Ovary (tissue), 9 donors: ENCODE measurements around the gene CAMTA1. TPM values are rescaled to one million over a fixed set of nuclear protein-coding genes. Genes with fewer than 3 reads are reported as not detected.
"Not testable (repeated sequence)": the region's sequence is repeated elsewhere in the genome, so short reads cannot be mapped to it uniquely, and the experiment has no call there.

Experiments
- DNase-seq, 5 donors: peaks; one replicate each; pipeline ENCODE4 v3.0.0-alpha.2; 2019 to 2020
- H3K27ac ChIP-seq, 2 donors: fragments of 200-600 bp; one replicate each; pipeline versions ENCODE4 v1.5.1 to v1.8.0; 2019 to 2022
- H3K27me3 ChIP-seq: fragments of 200-600 bp; one replicate; pipeline ENCODE4 v1.8.0; 2022
- H3K36me3 ChIP-seq: fragments of 200-600 bp; sonication (generic); one replicate; pipeline ENCODE4 v1.5.1; 2019
- H3K4me1 ChIP-seq: one replicate; pipeline ENCODE4 v1.8.1; 2013; ENCODE audit warnings: mild to moderate bottlenecking, moderate library complexity; ENCODE audit not compliant: insufficient read depth
- H3K4me3 ChIP-seq: fragments of 200-600 bp; sonication (generic); one replicate; pipeline ENCODE4 v1.5.1; 2017
- H3K9me3 ChIP-seq, 2 donors: fragments of 200-600 bp in 1 of 2; sonication (generic) in 1 of 2; one replicate each; pipeline versions ENCODE4 v1.5.1 to v1.8.1; 2013 to 2019; ENCODE audit warnings: mild to moderate bottlenecking in 1 of 2, moderate library complexity in 1 of 2
- EP300 ChIP-seq: sonication (generic); formaldehyde crosslinking; IDR thresholded peaks from one replicate; pipeline ENCODE4 v1.6.1; 2017; ENCODE audit warnings: antibody characterized with exemption
- POLR2A ChIP-seq: fragments of 450-650 bp; IDR thresholded peaks from one replicate; pipeline ENCODE4 v1.6.1; 2017; ENCODE audit warnings: antibody characterized with exemption, mild to moderate bottlenecking, moderate library complexity
- WGBS, 3 donors: extraction: QIAGEN DNeasy Blood & Tissue Kit in 1 of 3; methylation state at CpG; one replicate each; pipeline versions ENCODE4 v1.1.5 to v1.1.7; 2013 to 2017; 5-methylcytosine and 5-hydroxymethylcytosine counted together
- intact Hi-C, 4 donors: fragments of 100-400 bp; cut with DNase I; formaldehyde crosslinking; loops; one replicate each; pipeline versions ENCODE4 v1.11.0 to v1.15.1; 2022 to 2023
- polyA plus RNA-seq, 2 donors: library from polyadenylated mRNA; stranded (reverse); fragments of 200-250 nt in 1 of 2; fragments of 350-450 nt in 1 of 2; fragmentation: Illumina TruSeq in 1 of 2; extraction: RNeasy Lipid Tissue Mini Kit (QIAGEN cat#74804) in 1 of 2; gene quantifications; one replicate each; pipeline ENCODE4 v1.2.3, GENCODE V29; 2013 to 2014
- total RNA-seq, 7 donors: library from RNA; depleted of rRNA in 2 of 7; stranded (reverse); fragments of >200 nt in 2 of 7; fragmentation: NEBNext Ultra II Directional in 3 of 7; extraction: Animal tissue kit (Norgen Biotek cat#: 25700) in 3 of 7; gene quantifications; one replicate each; pipeline versions ENCODE4 v1.1.0 to v1.2.4, GENCODE V29; 2016 to 2023
- TF ChIP-seq, protein P1 (sequence below), 3 donors: fragments of 450-650 bp in 2 of 3; fragments of 200-600 bp in 1 of 3; IDR thresholded peaks; one replicate each; pipeline versions ENCODE4 v1.5.1 to v1.8.0; 2016 to 2022; ENCODE audit warnings: antibody characterized with exemption in 3 of 3, mild to moderate bottlenecking in 1 of 3
- donor health status: DM: no; HTN: no; CAD: no; lungs with moderate emphysema.
- donor health status: DM: no; HTN: no; CAD: no.
- donor health status: Bipolar disorder and iron deficiency.
- donor health status: DM: yes; HTN: yes; CAD: no.
- donor health status: DM: no; HTN: no; CAD: no.
- donor health status: DM: yes; HTN: yes; CAD: no.

Gene CAMTA1
- total and polyA plus RNA-seq, 9 donors: 51.1 to 150 (median 67.4) TPM

DNA sequence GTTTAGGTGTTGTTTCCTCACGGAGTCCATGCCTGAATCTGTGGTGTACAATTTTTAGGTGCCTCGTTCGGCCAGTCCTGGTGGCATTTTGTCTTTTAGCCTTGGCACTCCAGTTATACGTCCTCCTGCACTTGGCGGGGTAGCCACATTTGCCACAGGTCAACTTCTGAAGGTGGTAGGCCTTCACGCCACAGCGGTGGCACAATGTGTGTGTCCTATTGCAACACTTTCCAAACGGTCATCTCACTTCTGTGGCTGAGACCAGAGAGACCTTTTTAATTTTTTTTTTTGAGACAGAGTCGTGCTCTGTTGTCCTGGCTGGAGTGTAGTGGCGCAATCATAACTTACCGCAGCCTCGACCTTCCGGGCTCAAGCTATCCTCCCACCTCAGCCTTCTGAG lies 49.1 kb downstream of the CAMTA1 start:
- Histone ChIP-seq H3K4me3 (no peak overlapping the region), H3K9me3 (no peaks in the 10 kb centered on the region), H3K36me3 (no peaks in the 10 kb centered on the region), H3K4me1 (peaks cover 4% of the 10 kb centered on the region), H3K27me3 (no peaks in the 10 kb centered on the region), H3K27ac (no peak overlapping the region)
- WGBS, 3 donors: 93 to 96% (median 96%) methylated on average over 13 of the region's 13 CpGs
- no peak for DNase-seq
- intact Hi-C loops: no loop called here
- TF ChIP-seq, protein P1, sequence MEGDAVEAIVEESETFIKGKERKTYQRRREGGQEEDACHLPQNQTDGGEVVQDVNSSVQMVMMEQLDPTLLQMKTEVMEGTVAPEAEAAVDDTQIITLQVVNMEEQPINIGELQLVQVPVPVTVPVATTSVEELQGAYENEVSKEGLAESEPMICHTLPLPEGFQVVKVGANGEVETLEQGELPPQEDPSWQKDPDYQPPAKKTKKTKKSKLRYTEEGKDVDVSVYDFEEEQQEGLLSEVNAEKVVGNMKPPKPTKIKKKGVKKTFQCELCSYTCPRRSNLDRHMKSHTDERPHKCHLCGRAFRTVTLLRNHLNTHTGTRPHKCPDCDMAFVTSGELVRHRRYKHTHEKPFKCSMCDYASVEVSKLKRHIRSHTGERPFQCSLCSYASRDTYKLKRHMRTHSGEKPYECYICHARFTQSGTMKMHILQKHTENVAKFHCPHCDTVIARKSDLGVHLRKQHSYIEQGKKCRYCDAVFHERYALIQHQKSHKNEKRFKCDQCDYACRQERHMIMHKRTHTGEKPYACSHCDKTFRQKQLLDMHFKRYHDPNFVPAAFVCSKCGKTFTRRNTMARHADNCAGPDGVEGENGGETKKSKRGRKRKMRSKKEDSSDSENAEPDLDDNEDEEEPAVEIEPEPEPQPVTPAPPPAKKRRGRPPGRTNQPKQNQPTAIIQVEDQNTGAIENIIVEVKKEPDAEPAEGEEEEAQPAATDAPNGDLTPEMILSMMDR (IDR thresholded peaks at IDR 0.05): no peak

DNA sequence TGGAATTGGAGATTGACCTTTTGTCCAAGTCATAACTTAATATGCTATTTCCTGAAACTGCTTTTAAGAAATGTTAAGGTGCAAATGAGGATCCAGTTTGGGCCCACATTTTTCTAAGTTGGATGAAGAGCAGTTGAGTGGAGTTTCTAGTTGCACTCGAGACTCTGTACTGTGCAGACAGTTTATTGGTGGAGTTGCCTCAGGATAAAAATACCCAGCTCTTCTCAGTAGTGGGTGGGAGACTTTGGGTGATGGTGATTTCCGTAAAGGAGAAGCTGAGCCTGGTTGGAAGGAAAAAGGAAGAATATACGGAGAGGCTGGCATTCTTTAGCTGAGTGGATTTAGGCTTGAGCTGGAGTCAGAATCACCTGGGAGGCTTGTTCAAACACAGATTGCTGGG lies 49.9 kb downstream of the CAMTA1 start:
- no peak for DNase-seq
- Histone ChIP-seq H3K4me3 (no peak overlapping the region), H3K4me1 (peaks cover 4% of the 10 kb centered on the region), H3K27me3 (no peaks in the 10 kb centered on the region), H3K36me3 (no peaks in the 10 kb centered on the region), H3K9me3 (no peaks in the 10 kb centered on the region), H3K27ac (no peak overlapping the region)
- TF ChIP-seq POLR2A (no peak), EP300 (no peak)
- TF ChIP-seq, protein P1 (IDR thresholded peaks at IDR 0.05): no peak
- 91 to 97% (median 95%) methylated on average over 3 of the region's 3 CpGs for WGBS, 3 donors
- intact Hi-C loops: no loop called here

DNA sequence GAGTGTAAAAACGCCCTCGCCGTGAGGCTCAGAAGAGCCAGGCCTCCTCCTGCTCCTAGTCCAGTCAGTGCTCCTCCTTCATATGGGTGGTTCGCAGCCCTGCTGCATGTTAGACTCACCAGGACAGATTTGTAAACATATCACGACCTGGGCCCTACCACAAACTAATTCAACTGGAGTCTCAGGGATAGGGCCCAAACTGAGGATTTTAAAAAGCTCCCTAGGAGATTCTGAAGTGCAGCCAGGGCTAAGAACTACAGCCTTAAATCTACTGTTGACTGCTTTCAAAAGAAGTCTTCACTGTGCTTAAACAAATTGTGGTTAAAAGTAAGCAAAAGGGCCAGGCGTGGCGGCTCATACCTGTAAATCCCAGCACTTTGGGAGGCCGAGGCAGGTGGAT lies 57.0 kb downstream of the CAMTA1 start:
- Histone ChIP-seq H3K36me3 (no peaks in the 10 kb centered on the region), H3K27ac (no peak overlapping the region), H3K4me1 (no peaks in the 10 kb centered on the region), H3K4me3 (no peak overlapping the region), H3K27me3 (no peaks in the 10 kb centered on the region), H3K9me3 (peaks cover 0 to 4% of the 10 kb centered on the region in 2 donors)
- DNase-seq: no peak
- WGBS, 3 donors: 83 to 86% (median 83%) methylated on average over 8 of the region's 8 CpGs
- TF ChIP-seq EP300: no peak
- no peak for TF ChIP-seq POLR2A
- TF ChIP-seq, protein P1 (IDR thresholded peaks at IDR 0.05): no peak
- intact Hi-C loops: no loop called here

DNA sequence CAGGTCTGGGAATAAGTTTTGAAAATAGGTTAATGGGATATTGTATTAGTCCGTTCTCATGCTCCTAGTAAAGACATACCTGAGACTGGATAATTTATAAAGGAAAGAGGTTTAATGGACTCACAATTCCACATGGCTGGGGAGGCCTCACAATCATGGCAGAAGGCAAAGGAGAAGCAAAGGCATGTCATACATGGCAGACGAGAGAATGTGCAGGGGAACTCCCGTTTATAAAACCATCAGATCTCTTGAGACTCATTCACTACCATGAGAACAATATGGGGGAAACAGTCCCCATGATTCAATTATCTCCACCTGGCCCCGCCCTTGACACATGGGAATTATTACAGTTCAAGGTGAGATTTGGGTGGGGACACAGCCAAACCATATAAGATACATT lies 60.5 kb downstream of the CAMTA1 start:
- H3K4me3 ChIP-seq, H3K9me3 ChIP-seq, H3K36me3 ChIP-seq, DNase-seq, H3K27me3 ChIP-seq, H3K27ac ChIP-seq, intact Hi-C loops, H3K4me1 ChIP-seq: not testable (repeated sequence)
- 96 to 97% (median 96%) methylated on average over 4 of the region's 4 CpGs for WGBS, 3 donors

DNA sequence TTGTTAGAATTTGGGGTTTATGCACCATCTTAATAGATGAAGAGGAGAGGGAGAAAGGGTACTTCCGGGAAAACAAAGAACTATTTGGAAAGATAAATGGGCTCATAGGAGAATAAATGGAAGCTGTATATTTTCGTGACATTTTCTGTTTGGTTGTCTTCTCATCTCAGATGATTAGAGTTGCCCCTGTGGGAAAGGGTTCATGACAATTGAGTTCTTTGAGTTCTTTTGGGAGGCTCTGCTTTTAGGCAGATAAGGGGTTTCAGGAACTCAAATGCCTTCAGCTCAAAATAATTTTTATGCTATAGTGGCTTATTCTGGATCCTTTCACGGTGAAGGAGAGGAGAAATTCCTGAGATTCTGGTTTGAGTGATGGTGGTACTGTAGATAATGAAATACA lies 63.6 kb downstream of the CAMTA1 start:
- Histone ChIP-seq H3K27me3 (no peaks in the 10 kb centered on the region), H3K36me3 (no peaks in the 10 kb centered on the region), H3K4me3 (no peak overlapping the region), H3K27ac (no peak overlapping the region), H3K9me3 (peaks cover 0 to 4% of the 10 kb centered on the region in 2 donors), H3K4me1 (no peaks in the 10 kb centered on the region)
- no peak for TF ChIP-seq POLR2A
- TF ChIP-seq, protein P1 (IDR thresholded peaks at IDR 0.05): no peak
- TF ChIP-seq EP300: no peak
- intact Hi-C loops: no loop called here
- no peak for DNase-seq
- WGBS, 3 donors: 72 to 84% (median 83%) methylated on average over 3 of the region's 3 CpGs
